H9 (cell line): ENCODE data around the gene SBK2. TPM values are rescaled to one million over a fixed set of nuclear protein-coding genes. Genes with fewer than 3 reads are reported as not detected.
A peak's percentile ranks its signal among the peaks of the same experiment; 100 is the strongest.

ENCODE experiments used
- DNase-seq: peaks from one replicate; pipeline ENCODE4 v3.0.0-alpha.2; 2017
- H2AFZ ChIP-seq: one replicate; pipeline ENCODE4 v1.6.1; 2013; ENCODE audit warnings: mild to moderate bottlenecking, low read length, control low read depth, moderate library complexity
- H2AK5ac ChIP-seq: 2 replicates; pipeline ENCODE4 v1.6.1; 2013; ENCODE audit warnings: low read length, control low read depth, mixed read lengths; ENCODE audit not compliant: insufficient read length
- H2BK120ac ChIP-seq: one replicate; pipeline ENCODE4 v1.6.1; 2013; ENCODE audit warnings: low read depth, mild to moderate bottlenecking, low read length, control low read depth, inconsistent platforms; ENCODE audit not compliant: poor library complexity, severe bottlenecking
- H2BK12ac ChIP-seq: 2 replicates; pipeline ENCODE4 v1.6.1; 2013; ENCODE audit warnings: low read length, control low read depth, mixed read lengths, low read depth; ENCODE audit not compliant: insufficient read length
- H2BK15ac ChIP-seq: 2 replicates; pipeline ENCODE4 v1.6.1; 2013; ENCODE audit warnings: low read depth, low read length, control low read depth
- H2BK20ac ChIP-seq: one replicate; pipeline ENCODE4 v1.6.1; 2013; ENCODE audit warnings: low read depth, mild to moderate bottlenecking, low read length, control low read depth, inconsistent platforms; ENCODE audit not compliant: poor library complexity, severe bottlenecking
- H2BK5ac ChIP-seq: 2 replicates; pipeline ENCODE4 v1.6.1; 2013; ENCODE audit warnings: low read length, control low read depth, mixed read lengths; ENCODE audit not compliant: insufficient read length
- H3K14ac ChIP-seq: 2 replicates; pipeline ENCODE4 v1.6.1; 2013; ENCODE audit warnings: low read length, control low read depth; ENCODE audit not compliant: insufficient read depth
- H3K18ac ChIP-seq: 2 replicates; pipeline ENCODE4 v1.6.1; 2013; ENCODE audit warnings: low read depth, mild to moderate bottlenecking, mixed read lengths, low read length, control low read depth; ENCODE audit not compliant: insufficient read length
- H3K23ac ChIP-seq: 2 replicates; pipeline ENCODE4 v1.6.1; 2013; ENCODE audit warnings: low read length, control low read depth, mixed read lengths, low read depth; ENCODE audit not compliant: insufficient read length
- H3K23me2 ChIP-seq: 2 replicates; pipeline ENCODE4 v1.6.1; 2013; ENCODE audit warnings: low read depth, mild to moderate bottlenecking, mixed read lengths, low read length, control low read depth; ENCODE audit not compliant: insufficient read length, poor library complexity, severe bottlenecking
- H3K27ac ChIP-seq: 2 replicates; pipeline ENCODE4 v1.5.1; 2013; ENCODE audit warnings: low read length, control low read depth, mixed read lengths, low read depth; ENCODE audit not compliant: insufficient read length
- H3K27me3 ChIP-seq: 2 replicates; pipeline ENCODE4 v1.6.1; 2013; ENCODE audit warnings: low read length, control low read depth, inconsistent platforms; ENCODE audit not compliant: insufficient read depth
- H3K4ac ChIP-seq: 2 replicates; pipeline ENCODE4 v1.6.1; 2013; ENCODE audit warnings: low read depth, mild to moderate bottlenecking, control low read depth, inconsistent platforms, low read length, moderate library complexity
- H3K4me1 ChIP-seq: 2 replicates; pipeline ENCODE4 v1.6.1; 2013; ENCODE audit warnings: low read length, control low read depth, inconsistent platforms; ENCODE audit not compliant: insufficient read depth
- H3K4me2 ChIP-seq: 2 replicates; pipeline ENCODE4 v1.6.1; 2013; ENCODE audit warnings: low read length, control low read depth, mixed read lengths; ENCODE audit not compliant: insufficient read length, insufficient read depth
- H3K56ac ChIP-seq: 2 replicates; pipeline ENCODE4 v1.6.1; 2013; ENCODE audit warnings: low read depth, mild to moderate bottlenecking, mixed read lengths, low read length, control low read depth; ENCODE audit not compliant: insufficient read length
- H3K79me1 ChIP-seq: 2 replicates; pipeline ENCODE4 v1.6.1; 2013; ENCODE audit warnings: low read depth, mild to moderate bottlenecking, moderate library complexity, low read length, control low read depth, inconsistent platforms; ENCODE audit not compliant: insufficient read depth, poor library complexity, severe bottlenecking
- H3K79me2 ChIP-seq: 2 replicates; pipeline ENCODE4 v1.6.1; 2013; ENCODE audit warnings: low read length, control low read depth, inconsistent platforms; ENCODE audit not compliant: insufficient read depth
- H3K9ac ChIP-seq: 2 replicates; pipeline ENCODE4 v1.6.1; 2013; ENCODE audit warnings: low read length, control low read depth, mixed read lengths; ENCODE audit not compliant: insufficient read length; ENCODE audit errors: extremely low read depth
- H3K9me3 ChIP-seq: one replicate; pipeline ENCODE4 v1.6.1; 2013; ENCODE audit warnings: low read depth, low read length, inconsistent platforms; ENCODE audit not compliant: control insufficient read depth
- H3T11ph ChIP-seq: one replicate; pipeline ENCODE4 v1.6.1; 2013; ENCODE audit warnings: mild to moderate bottlenecking, low read length, control low read depth, inconsistent platforms
- H4K20me1 ChIP-seq: one replicate; pipeline ENCODE4 v1.6.1; 2013; ENCODE audit not compliant: control insufficient read depth, insufficient read length, insufficient read depth
- H4K5ac ChIP-seq: 2 replicates; pipeline ENCODE4 v1.6.1; 2013; ENCODE audit warnings: low read depth, mild to moderate bottlenecking, mixed read lengths, low read length, control low read depth; ENCODE audit not compliant: insufficient read length
- H4K8ac ChIP-seq: replicated peaks from 2 replicates; pipeline ENCODE4 v1.6.1; 2013; ENCODE audit warnings: low read length, control low read depth, mixed read lengths, low read depth; ENCODE audit not compliant: insufficient read length
- H4K91ac ChIP-seq: 2 replicates; pipeline ENCODE4 v1.6.1; 2013; ENCODE audit warnings: low read depth, mild to moderate bottlenecking, moderate library complexity, mixed read lengths, low read length, control low read depth; ENCODE audit not compliant: insufficient read length
- H3K27ac Mint-ChIP-seq, 3 experiments: 2 replicates in 2 of 3; 3 replicates in 1 of 3; pipeline ENCODE4 v1.8.0; 2020 to 2021; ENCODE audit warnings: mixed read lengths in 3 of 3, mild to moderate bottlenecking in 1 of 3, moderate library complexity in 1 of 3
- H3K27me3 Mint-ChIP-seq: 2 replicates; pipeline ENCODE4 v1.8.0; 2021; ENCODE audit warnings: low read depth, mild to moderate bottlenecking, moderate library complexity, mixed read lengths
- H3K36me3 Mint-ChIP-seq, 3 experiments: 2 replicates in 2 of 3; 3 replicates in 1 of 3; pipeline ENCODE4 v1.8.0; 2020 to 2021; ENCODE audit warnings: low read depth in 3 of 3, mixed read lengths in 3 of 3; ENCODE audit not compliant: insufficient read depth in 1 of 3
- H3K4me1 Mint-ChIP-seq, 2 experiments: 2 replicates each; pipeline ENCODE4 v1.8.0; 2020; ENCODE audit warnings: mixed read lengths in 2 of 2
- H3K4me3 Mint-ChIP-seq, 2 experiments: 2 replicates in 1 of 2; 3 replicates in 1 of 2; pipeline ENCODE4 v1.8.0; 2020 to 2021; ENCODE audit warnings: mild to moderate bottlenecking in 2 of 2, mixed read lengths in 2 of 2, moderate library complexity in 1 of 2
- H3K9me3 Mint-ChIP-seq, 2 experiments: 2 replicates in 1 of 2; 3 replicates in 1 of 2; pipeline ENCODE4 v1.8.0; 2020; ENCODE audit warnings: mild to moderate bottlenecking in 2 of 2, mixed read lengths in 2 of 2, moderate library complexity in 1 of 2
- CTCF ChIP-seq: fragments of 200-600 bp; sonication (generic); conservative IDR thresholded peaks from 3 replicates; pipeline ENCODE4 v1.8.0; 2021; ENCODE audit warnings: antibody characterized with exemption, mild to moderate bottlenecking
- WGBS: extraction: QIAGEN DNeasy Blood & Tissue Kit; methylation state at CpG from one replicate; pipeline ENCODE4 v1.1.7; 2013; ENCODE audit warnings: missing lambda C conversion rate, low lambda C conversion rate, mixed read lengths; ENCODE audit not compliant: insufficient read length; ENCODE audit errors: extremely low coverage; 5-methylcytosine and 5-hydroxymethylcytosine counted together
- total RNA-seq: library from RNA; stranded (reverse); gene quantifications from 2 replicates; pipeline ENCODE4 v1.2.1, GENCODE V29; 2021

SBK2 gene
- total RNA-seq, 1 experiment from 2014 or later = 2.8 TPM

DNA sequence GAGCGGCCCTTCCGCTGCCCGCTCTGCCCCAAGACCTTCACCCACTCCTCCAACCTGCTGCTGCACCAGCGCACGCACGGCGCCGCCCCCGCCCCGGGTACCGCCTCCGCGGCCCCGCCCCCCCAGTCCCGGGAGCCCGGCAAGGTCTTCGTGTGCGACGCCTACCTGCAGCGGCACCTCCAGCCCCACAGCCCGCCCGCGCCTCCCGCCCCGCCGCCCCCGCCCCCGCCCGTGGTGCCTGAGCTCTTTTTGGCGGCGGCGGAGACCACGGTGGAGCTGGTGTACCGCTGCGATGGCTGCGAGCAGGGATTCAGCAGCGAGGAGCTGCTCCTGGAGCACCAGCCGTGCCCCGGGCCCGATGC lies 55.2 kb downstream of the SBK2 start:
- no peak overlapping the region for H3T11ph ChIP-seq
- no peak overlapping the region for H2AFZ ChIP-seq
- H4K20me1 ChIP-seq = no peaks in the 10 kb centered on the region
- no peak overlapping the region for H4K91ac ChIP-seq
- H2BK12ac ChIP-seq = no peak overlapping the region
- no peak overlapping the region for H4K8ac ChIP-seq
- no peaks in the 10 kb centered on the region for H3K79me2 ChIP-seq
- DNase-seq = peak; percentile 77
- H3K9ac ChIP-seq = no peak overlapping the region
- no peak overlapping the region for H4K5ac ChIP-seq
- peaks cover 16 to 40% of the 10 kb centered on the region in 2 experiments for H3K4me1 Mint-ChIP-seq
- H3K56ac ChIP-seq = no peak overlapping the region
- H2AK5ac ChIP-seq = no peak overlapping the region
- no peak overlapping the region; a peak in 1 of 5 replicates for H3K4me3 Mint-ChIP-seq
- H3K4ac ChIP-seq = no peak overlapping the region
- H3K27ac ChIP-seq = no peak overlapping the region
- peaks cover 2 to 19% (median 8%) of the 10 kb centered on the region in 3 experiments; a peak in 5 of 7 replicates for H3K36me3 Mint-ChIP-seq
- no peak overlapping the region for H3K27ac Mint-ChIP-seq
- H3K23me2 ChIP-seq = peaks cover 3% of the 10 kb centered on the region
- no peaks in the 10 kb centered on the region for H3K79me1 ChIP-seq
- H3K4me1 ChIP-seq = no peaks in the 10 kb centered on the region
- no peaks in the 10 kb centered on the region for H3K27me3 ChIP-seq
- no peak overlapping the region for H3K18ac ChIP-seq
- H3K27me3 Mint-ChIP-seq = no peaks in the 10 kb centered on the region
- H2BK20ac ChIP-seq = no peak overlapping the region
- H2BK15ac ChIP-seq = no peak overlapping the region
- no peak overlapping the region for H2BK5ac ChIP-seq
- no peak overlapping the region for H3K23ac ChIP-seq
- no peaks in the 10 kb centered on the region for H3K9me3 ChIP-seq
- no peak overlapping the region for H3K14ac ChIP-seq
- TF ChIP-seq CTCF = no peak
- H2BK120ac ChIP-seq = no peak overlapping the region
- H3K4me2 ChIP-seq = no peak overlapping the region
- WGBS = no CpG with 5 or more reads among the region's 40 CpGs
- H3K9me3 Mint-ChIP-seq = no peaks in the 10 kb centered on the region
